A172 (cell line): ENCODE data around the gene AREL1. TPM values are rescaled to one million over a fixed set of nuclear protein-coding genes. Genes with fewer than 3 reads are reported as not detected.
A peak's percentile ranks its signal among the peaks of the same experiment; 100 is the strongest.

ENCODE experiments used
- DNase-seq: peaks from one replicate; pipeline ENCODE4 v3.0.0-alpha.2; 2015; ENCODE audit warnings: low spot score
- total RNA-seq: library from RNA; depleted of rRNA; stranded (reverse); fragments of >200 nt; shearing (Covaris generic); gene quantifications from 2 replicates; pipeline ENCODE4 v1.2.3, GENCODE V29; 2014

Gene AREL1
- total RNA-seq, 1 experiment from 2014 or later, result 25.9 TPM

GRCh38 chr14:74636424-74637177 is 76.3 kb downstream of the AREL1 start:
- DNase-seq, result no peak

- DNase-seq, result no peak
Measured at GRCh38 chr14:74635847-74636246, 77.0 kb downstream of the AREL1 start.

- DNase-seq, result no peak
Measured at GRCh38 chr14:74634964-74635363, 77.9 kb downstream of the AREL1 start.

- DNase-seq, result no peak
Measured at GRCh38 chr14:74634481-74634880, 78.4 kb downstream of the AREL1 start.

- no peak for DNase-seq
Measured at GRCh38 chr14:74630881-74631690, 81.8 kb downstream of the AREL1 start.

- DNase-seq, result no peak
Measured at GRCh38 chr14:74628418-74628817, 84.5 kb downstream of the AREL1 start.

- no peak for DNase-seq
Measured at GRCh38 chr14:74627076-74627475, 85.8 kb downstream of the AREL1 start.

GRCh38 chr14:74622257-74622656 is 90.6 kb downstream of the AREL1 start:
- no peak for DNase-seq

GRCh38 chr14:74621556-74621955 is 91.3 kb downstream of the AREL1 start:
- DNase-seq, result no peak

GRCh38 chr14:74620923-74621322 is 92.0 kb downstream of the AREL1 start:
- DNase-seq, result no peak

GRCh38 chr14:74620497-74620921 is 92.4 kb downstream of the AREL1 start:
- peak; percentile 98 for DNase-seq

GRCh38 chr14:74619672-74620131 is 93.2 kb downstream of the AREL1 start:
- peak; percentile 96 for DNase-seq

- DNase-seq, result peak; percentile 80
Measured at GRCh38 chr14:74618078-74618952, 94.6 kb downstream of the AREL1 start.

GRCh38 chr14:74616996-74617700 is 95.7 kb downstream of the AREL1 start:
- DNase-seq, result peak; percentile 35

GRCh38 chr14:74616507-74616906 is 96.4 kb downstream of the AREL1 start:
- peak; percentile 89 for DNase-seq

GRCh38 chr14:74615735-74616134 is 97.1 kb downstream of the AREL1 start:
- DNase-seq, result no peak

- DNase-seq, result peak; percentile 22
Measured at GRCh38 chr14:74614508-74615495, 98.1 kb downstream of the AREL1 start.

GRCh38 chr14:74613211-74613914 is 99.5 kb downstream of the AREL1 start:
- no peak for DNase-seq

GRCh38 chr14:74612350-74613021 is 100.4 kb downstream of the AREL1 start:
- peak; percentile 25 for DNase-seq
